Measurements from ENCODE around the gene CTBP1.

The CTBP1 gene

DNA sequence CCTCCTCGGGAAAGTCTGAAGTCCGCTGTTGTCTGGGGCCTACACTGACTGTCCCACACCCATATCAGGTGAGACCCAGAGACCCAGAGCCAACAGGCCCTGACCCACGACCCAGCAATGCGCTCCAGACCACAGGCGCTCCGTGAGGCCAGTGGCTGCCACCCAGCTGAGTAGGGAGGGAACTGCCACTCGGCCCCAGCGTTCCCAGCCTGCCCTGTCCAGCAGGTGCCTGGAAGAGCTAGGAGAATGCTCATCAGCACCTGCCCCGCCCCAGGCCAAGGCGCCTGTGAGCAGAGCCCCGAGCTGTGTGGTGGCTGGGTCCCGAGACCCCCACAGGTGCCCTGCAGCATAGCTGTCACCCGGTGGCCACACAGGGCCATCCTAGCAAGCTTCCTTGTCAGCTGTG lies 79.2 kb downstream of the CTBP1 start:
- no peaks in the 10 kb centered on the region for H3K36me3 ChIP-seq (ENCODE audit: control insufficient read depth, low read depth, low read length)
- no peaks in the 10 kb centered on the region for H3K4me1 ChIP-seq (ENCODE audit: control insufficient read depth, low read depth, low read length)
- no peak overlapping the region for H3K4me3 ChIP-seq (ENCODE audit: low read length)
- H3K9ac ChIP-seq (ENCODE audit: low read length): no peak overlapping the region
- H3K27me3 ChIP-seq (ENCODE audit: control insufficient read depth, insufficient read depth, low read length): peaks cover 75% of the 10 kb centered on the region
- H3K27ac ChIP-seq (ENCODE audit: low read length): no peak overlapping the region
- H3K9me3 ChIP-seq (ENCODE audit: control insufficient read depth, low read depth, low read length): no peaks in the 10 kb centered on the region

DNA sequence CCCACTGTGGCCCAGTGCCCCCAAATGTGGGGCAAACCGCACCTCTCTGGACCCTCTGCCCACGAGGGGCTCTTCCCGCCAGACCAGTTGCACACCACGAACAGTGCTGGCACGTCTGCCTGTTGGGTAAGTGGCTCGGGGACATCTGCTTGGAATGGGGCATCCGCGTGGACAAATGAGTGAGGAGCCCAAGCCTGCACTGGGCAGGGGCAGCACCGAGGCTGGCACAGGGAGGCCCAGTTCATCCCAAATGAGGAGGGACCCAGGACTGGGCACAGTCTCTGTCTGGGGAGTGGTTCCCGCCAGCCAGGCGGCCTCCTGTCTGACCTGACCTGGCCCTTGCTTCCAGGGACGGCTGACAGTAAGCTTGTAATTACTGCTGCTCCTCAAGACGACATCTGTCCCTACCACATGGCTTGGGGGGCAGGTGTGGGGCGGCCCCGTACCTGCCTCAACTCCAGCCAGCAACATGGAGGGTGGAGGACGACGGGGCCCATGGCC lies 79.7 kb downstream of the CTBP1 start:
- H3K9me3 ChIP-seq (ENCODE audit: control insufficient read depth, low read depth, low read length): no peaks in the 10 kb centered on the region
- H3K36me3 ChIP-seq (ENCODE audit: control insufficient read depth, low read depth, low read length): no peaks in the 10 kb centered on the region
- peaks cover 70% of the 10 kb centered on the region for H3K27me3 ChIP-seq (ENCODE audit: control insufficient read depth, insufficient read depth, low read length)
- no peak overlapping the region for H3K27ac ChIP-seq (ENCODE audit: low read length)
- no peaks in the 10 kb centered on the region for H3K4me1 ChIP-seq (ENCODE audit: control insufficient read depth, low read depth, low read length)
- no peak overlapping the region for H3K9ac ChIP-seq (ENCODE audit: low read length)
- H3K4me3 ChIP-seq (ENCODE audit: low read length): no peak overlapping the region

DNA sequence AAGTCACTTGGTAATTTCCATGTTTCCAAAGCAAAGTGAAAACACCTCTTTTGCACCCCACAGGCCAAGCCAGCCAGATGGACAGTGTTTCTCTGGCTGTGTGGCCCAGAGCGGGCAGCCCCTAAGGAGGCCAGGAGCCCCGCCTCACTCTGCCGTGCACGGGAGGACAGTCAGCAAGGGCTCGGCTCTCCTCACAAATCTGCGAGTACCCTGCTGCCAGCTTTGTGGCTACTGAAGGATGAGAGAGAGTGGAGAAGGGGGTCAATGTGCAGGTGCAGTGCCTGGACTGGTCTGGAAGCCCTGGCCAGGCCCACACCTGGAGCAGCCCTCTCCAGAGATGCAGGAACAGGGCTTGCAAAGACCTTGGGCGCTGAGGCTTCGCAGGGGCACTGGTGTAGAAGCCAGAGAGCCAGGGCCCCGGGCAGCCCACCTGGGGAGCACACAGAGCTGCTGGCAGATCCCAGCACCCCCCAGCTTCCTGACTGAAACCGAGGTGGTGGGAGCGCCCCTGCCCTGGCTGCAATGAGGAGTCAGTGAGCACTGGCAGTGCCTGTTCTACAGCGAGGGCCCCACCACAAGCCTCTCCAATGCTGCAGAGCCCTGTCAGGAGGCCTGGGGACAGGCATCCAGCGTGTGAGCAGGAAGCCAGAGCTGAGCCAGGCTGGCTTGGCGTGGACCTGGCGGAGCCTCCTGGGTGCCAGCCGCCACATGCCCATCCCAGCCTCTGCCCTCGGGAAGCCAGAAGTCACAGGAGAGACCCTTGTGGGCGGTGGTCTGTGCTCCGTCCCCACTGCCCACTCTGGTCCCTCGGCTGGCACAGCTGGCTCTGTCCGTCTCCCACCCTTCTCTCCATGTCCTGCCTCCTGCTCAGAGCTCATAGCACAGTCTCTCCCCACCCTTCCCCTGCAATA lies 80.5 kb downstream of the CTBP1 start:
- Histone ChIP-seq H3K27ac (ENCODE audit: low read length) (no peak overlapping the region), H3K9me3 (ENCODE audit: control insufficient read depth, low read depth, low read length) (no peaks in the 10 kb centered on the region), H3K9ac (ENCODE audit: low read length) (no peak overlapping the region), H3K36me3 (ENCODE audit: control insufficient read depth, low read depth, low read length) (no peaks in the 10 kb centered on the region), H3K4me3 (ENCODE audit: low read length) (peak overlapping the region; percentile 78), H3K4me1 (ENCODE audit: control insufficient read depth, low read depth, low read length) (no peaks in the 10 kb centered on the region), H3K27me3 (ENCODE audit: control insufficient read depth, insufficient read depth, low read length) (peaks cover 63% of the 10 kb centered on the region)

DNA sequence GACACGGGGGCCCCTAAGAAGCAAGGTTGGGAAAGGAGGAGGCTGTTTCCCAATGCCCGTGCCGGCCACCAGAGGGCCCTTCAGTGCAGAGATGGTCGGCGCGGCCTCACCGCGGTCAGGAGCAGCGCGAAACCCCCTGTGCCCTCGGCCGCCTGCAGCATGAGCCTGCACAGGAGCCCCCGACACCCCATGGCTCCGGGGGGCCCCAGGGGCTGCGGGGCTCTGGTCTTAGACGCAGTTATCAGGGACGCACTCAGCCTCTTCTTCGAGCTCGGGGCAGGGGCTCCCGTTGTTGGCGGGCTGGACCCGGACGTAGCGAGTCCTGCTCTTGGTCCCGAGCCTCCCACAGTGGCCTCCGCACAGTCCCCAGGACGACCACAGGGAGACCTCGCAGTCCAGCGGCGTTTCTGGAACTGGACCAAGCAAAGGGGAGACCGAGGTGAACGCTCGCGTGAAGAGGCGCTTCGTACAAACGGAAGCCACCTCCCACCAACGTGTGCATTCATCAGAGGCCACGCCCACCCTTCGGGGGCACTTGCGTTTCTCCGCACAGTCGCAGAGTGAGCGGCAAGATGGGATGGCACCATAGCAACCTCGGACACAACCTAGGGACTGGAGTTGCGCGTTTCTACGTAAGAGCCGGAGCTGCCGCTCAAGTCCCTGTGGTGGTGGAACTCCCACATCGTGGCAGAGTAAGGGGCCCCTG lies 81.5 kb downstream of the CTBP1 start:
- Histone ChIP-seq H3K9ac (ENCODE audit: low read length) (peak overlapping the region; percentile 54), H3K9me3 (ENCODE audit: control insufficient read depth, low read depth, low read length) (no peaks in the 10 kb centered on the region), H3K27ac (ENCODE audit: low read length) (no peak overlapping the region), H3K4me3 (ENCODE audit: low read length) (peak overlapping the region; percentile 78), H3K36me3 (ENCODE audit: control insufficient read depth, low read depth, low read length) (no peaks in the 10 kb centered on the region), H3K27me3 (ENCODE audit: control insufficient read depth, insufficient read depth, low read length) (peaks cover 52% of the 10 kb centered on the region), H3K4me1 (ENCODE audit: control insufficient read depth, low read depth, low read length) (no peaks in the 10 kb centered on the region)

DNA sequence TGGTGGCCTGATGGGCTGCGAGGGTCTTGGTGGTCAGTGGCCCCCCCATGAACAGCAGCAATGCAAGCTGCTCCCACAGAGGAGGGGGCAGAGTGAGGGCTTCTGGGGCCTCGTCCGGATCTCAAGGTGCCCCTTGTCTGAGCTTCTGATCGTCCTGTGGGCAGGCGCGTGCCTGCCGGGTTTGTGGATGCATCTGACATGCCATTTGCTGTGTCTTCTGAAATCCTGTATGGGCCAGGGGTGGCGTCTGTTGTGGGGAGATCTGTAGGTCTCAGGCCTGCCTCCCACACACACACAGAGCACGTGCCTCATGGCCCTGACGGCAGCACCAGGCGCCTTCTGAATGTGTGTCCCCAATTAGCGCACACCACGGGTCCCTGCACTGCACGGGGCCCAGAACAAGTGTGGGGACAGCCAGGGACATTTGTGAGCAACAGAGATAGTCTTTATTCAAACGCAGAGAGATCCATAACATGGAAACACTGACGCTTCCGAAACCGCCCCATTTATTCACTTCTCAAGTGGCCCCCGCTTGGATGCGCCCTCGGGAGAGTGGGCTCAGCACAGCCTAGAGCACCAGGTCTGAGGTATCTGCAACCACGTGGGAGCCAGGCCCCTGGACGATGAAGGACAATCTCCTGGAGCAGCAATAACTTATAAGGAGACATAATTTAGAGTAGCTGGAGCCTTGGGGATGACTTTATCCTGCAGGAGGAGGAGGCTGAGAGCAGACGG lies 82.3 kb downstream of the CTBP1 start:
- H3K27me3 ChIP-seq (ENCODE audit: control insufficient read depth, insufficient read depth, low read length): peaks cover 45% of the 10 kb centered on the region
- H3K36me3 ChIP-seq (ENCODE audit: control insufficient read depth, low read depth, low read length): no peaks in the 10 kb centered on the region
- peak overlapping the region; percentile 78 for H3K4me3 ChIP-seq (ENCODE audit: low read length)
- H3K27ac ChIP-seq (ENCODE audit: low read length): no peak overlapping the region
- H3K9me3 ChIP-seq (ENCODE audit: control insufficient read depth, low read depth, low read length): no peaks in the 10 kb centered on the region
- H3K4me1 ChIP-seq (ENCODE audit: control insufficient read depth, low read depth, low read length): no peaks in the 10 kb centered on the region
- no peak overlapping the region for H3K9ac ChIP-seq (ENCODE audit: low read length)

DNA sequence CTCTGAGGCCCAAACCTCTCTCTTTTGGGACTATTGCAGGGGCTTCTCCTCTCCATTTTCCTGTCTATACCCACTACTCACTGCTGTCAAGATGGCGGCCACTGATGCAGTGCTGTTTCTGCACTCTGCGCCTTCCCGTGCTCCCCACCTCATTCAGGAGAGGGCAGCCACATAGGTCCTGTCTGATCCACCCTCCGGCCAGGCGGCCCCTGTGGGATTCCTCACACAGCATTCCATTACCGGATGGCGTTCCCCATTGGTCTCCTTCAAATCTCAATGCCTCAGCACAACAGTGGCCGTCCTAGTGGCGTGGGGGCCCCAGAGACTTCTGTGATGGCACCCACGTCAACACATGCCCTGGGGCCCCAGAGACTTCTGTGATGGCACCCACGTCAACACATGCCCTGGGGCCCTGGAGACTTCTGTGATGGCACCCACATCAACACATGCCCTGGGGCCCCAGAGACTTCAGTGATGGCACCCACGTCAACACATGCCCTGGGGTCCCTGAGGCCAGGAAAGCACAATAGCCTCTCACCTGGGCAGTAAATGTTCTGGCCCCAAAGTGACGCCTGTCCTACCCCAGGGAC lies 83.9 kb downstream of the CTBP1 start:
- Histone ChIP-seq H3K27me3 (ENCODE audit: control insufficient read depth, insufficient read depth, low read length) (peaks cover 29% of the 10 kb centered on the region), H3K4me1 (ENCODE audit: control insufficient read depth, low read depth, low read length) (no peaks in the 10 kb centered on the region), H3K4me3 (ENCODE audit: low read length) (no peak overlapping the region), H3K9ac (ENCODE audit: low read length) (no peak overlapping the region), H3K36me3 (ENCODE audit: control insufficient read depth, low read depth, low read length) (no peaks in the 10 kb centered on the region), H3K27ac (ENCODE audit: low read length) (no peak overlapping the region), H3K9me3 (ENCODE audit: control insufficient read depth, low read depth, low read length) (no peaks in the 10 kb centered on the region)

DNA sequence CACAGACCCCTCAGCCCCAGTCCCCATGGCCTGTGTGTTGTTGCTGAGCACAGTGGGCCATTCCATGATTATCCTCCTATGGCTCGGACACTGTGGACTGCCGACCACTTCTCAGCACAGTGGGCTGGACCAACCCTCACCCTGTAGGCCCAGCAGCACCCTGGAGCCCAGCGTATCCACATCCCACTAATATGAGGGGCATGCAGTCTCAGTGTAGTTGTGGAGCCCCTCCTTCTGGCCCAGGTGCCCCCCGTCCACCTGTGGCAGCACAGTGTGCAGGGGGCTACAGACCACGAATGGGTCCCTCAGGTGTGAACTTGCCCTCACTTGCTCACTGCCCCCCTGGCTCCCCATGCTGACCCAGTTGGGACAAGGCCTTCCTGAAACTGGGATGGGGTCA lies 84.5 kb downstream of the CTBP1 start:
- Histone ChIP-seq H3K9me3 (ENCODE audit: control insufficient read depth, low read depth, low read length) (no peaks in the 10 kb centered on the region), H3K27ac (ENCODE audit: low read length) (no peak overlapping the region), H3K36me3 (ENCODE audit: control insufficient read depth, low read depth, low read length) (no peaks in the 10 kb centered on the region), H3K4me1 (ENCODE audit: control insufficient read depth, low read depth, low read length) (no peaks in the 10 kb centered on the region), H3K4me3 (ENCODE audit: low read length) (no peak overlapping the region), H3K9ac (ENCODE audit: low read length) (no peak overlapping the region), H3K27me3 (ENCODE audit: control insufficient read depth, insufficient read depth, low read length) (peaks cover 23% of the 10 kb centered on the region)

DNA sequence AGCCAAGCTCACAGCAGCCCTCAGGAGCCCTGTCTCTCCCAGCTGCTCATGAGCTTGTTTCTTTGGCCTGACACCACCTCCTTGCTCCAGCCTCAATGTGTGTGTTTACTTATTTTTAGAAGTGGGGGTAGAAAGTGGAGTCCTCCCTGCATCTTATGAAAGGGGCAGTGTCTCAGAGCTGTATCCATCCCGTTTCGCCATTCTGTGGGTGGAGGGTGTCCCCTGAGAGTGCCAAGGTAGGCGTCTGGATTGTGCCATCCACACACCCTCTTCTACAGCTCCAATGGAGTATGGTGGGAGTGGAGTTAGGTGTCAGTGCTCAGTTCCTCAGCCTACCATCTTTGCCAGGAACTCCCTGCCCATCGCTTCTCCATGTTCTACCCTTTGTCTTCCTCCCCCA lies 84.9 kb downstream of the CTBP1 start:
- H3K9me3 ChIP-seq (ENCODE audit: control insufficient read depth, low read depth, low read length): no peaks in the 10 kb centered on the region
- H3K4me1 ChIP-seq (ENCODE audit: control insufficient read depth, low read depth, low read length): no peaks in the 10 kb centered on the region
- H3K4me3 ChIP-seq (ENCODE audit: low read length): no peak overlapping the region
- H3K36me3 ChIP-seq (ENCODE audit: control insufficient read depth, low read depth, low read length): no peaks in the 10 kb centered on the region
- no peak overlapping the region for H3K9ac ChIP-seq (ENCODE audit: low read length)
- H3K27me3 ChIP-seq (ENCODE audit: control insufficient read depth, insufficient read depth, low read length): peaks cover 18% of the 10 kb centered on the region
- H3K27ac ChIP-seq (ENCODE audit: low read length): no peak overlapping the region

Measured in iPS-18a (cell line).